GM19372 (cell line): ENCODE measurements around the gene GAGE13.
"Not testable (repeated sequence)": the region's sequence is repeated elsewhere in the genome, so short reads cannot be mapped to it uniquely, and the experiment has no call there.

ENCODE experiments used
- ATAC-seq: cut with Tn5 transposase; IDR thresholded peaks from one replicate; pipeline ENCODE4 v1.9.1; 2021; ENCODE audit warnings: mild to moderate bottlenecking, low read depth, moderate library complexity; ENCODE audit not compliant: unreplicated experiment

Gene GAGE13

GRCh38 chrX:49323735-49324134 lies 7.6 kb upstream of the GAGE13 start:
- ATAC-seq, result not testable (repeated sequence)

GRCh38 chrX:49330421-49330820 lies 961 bp upstream of the GAGE13 start:
- ATAC-seq, result not testable (repeated sequence)

GRCh38 chrX:49331841-49332240 lies 459 bp downstream of the GAGE13 start:
- ATAC-seq, result not testable (repeated sequence)

- not testable (repeated sequence) for ATAC-seq
These were observed 10.1 kb downstream of the GAGE13 start for GRCh38 chrX:49341449-49341848.

- not testable (repeated sequence) for ATAC-seq
These were observed 13.3 kb downstream of the GAGE13 start for GRCh38 chrX:49344496-49345175.

- not testable (repeated sequence) for ATAC-seq
These were observed 14.0 kb downstream of the GAGE13 start for GRCh38 chrX:49345402-49345801.

- not testable (repeated sequence) for ATAC-seq
These were observed 14.8 kb downstream of the GAGE13 start for GRCh38 chrX:49346150-49346549.
